Stimulated activated CD4-positive, alpha-beta T cell treated with anti-CD3 and anti-CD28 coated beads, Interleukin-12 subunit alpha, Interleukin-12 subunit beta, amount 100 ng/mL, for 4 hours (primary cell): ENCODE results near the gene TNRC6C.
"Not testable (repeated sequence)": the region's sequence is repeated elsewhere in the genome, so short reads cannot be mapped to it uniquely, and the experiment has no call there.

ENCODE experiments used
- DNase-seq: peaks from one replicate; pipeline ENCODE4 v3.0.0-alpha.2; 2020

Gene TNRC6C

GRCh38 chr17:78096093-78096492, 137.6 kb downstream of the TNRC6C start:
- no peak for DNase-seq

DNA sequence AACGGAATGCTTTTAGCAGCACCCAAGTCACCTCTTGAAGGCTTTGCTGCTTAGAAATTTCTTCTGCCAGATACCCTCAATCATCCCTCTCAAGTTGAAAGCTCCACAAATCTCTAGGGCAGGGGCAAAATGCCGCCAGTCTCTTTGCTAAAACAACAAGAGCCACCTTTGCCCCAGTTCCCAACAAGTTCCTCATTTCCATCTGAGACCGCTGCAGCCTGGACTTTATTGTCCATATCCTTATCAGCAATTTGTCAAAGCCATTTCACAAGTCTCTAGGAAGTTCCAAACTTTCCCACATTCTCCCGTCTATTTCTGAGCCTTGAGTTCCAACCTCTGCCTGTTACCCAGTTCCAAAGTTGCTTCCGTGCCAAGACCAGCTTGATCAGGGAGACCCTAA, 142.6 kb downstream of the TNRC6C start:
- no peak for DNase-seq

DNA sequence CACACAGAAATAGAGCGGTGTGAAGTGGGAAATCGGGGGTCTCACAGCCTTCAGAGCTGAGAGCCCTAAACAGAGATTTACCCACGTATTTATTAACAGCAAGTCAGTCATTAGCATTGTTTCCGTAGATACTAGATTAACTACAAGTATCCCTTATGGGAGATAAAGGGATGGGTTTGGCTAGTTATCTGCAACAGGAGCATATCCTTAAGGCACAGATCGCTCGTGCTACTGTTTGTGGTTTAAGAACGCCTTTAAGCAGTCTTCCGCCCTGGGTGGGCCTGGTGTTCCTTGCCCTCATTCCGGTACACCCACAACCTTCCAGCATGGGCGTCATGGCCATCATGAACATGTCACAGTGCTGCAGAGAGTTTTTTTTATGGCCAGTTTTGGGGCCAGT, 143.0 kb downstream of the TNRC6C start:
- no peak for DNase-seq

- no peak for DNase-seq
Measured at GRCh38 chr17:78103311-78103710, 144.8 kb downstream of the TNRC6C start.

DNA sequence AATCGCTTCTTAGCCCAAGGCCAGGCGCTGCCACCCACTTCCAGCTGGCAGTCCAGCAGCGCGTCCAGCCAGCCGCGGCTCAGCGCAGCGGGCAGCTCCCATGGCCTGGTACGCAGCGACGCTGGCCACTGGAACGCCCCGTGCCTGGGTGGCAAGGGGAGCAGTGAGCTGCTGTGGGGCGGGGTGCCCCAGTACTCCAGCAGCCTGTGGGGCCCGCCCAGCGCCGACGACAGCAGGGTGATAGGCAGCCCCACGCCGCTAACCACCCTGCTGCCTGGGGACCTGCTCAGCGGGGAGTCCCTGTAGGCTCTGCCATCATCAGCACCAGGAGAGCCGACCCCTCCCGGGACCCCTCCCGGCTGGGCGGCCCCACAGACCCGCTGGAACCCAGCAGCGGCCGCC, 146.0 kb downstream of the TNRC6C start:
- no peak for DNase-seq

- no peak for DNase-seq
Measured at GRCh38 chr17:78105101-78105500, 146.6 kb downstream of the TNRC6C start.

DNA sequence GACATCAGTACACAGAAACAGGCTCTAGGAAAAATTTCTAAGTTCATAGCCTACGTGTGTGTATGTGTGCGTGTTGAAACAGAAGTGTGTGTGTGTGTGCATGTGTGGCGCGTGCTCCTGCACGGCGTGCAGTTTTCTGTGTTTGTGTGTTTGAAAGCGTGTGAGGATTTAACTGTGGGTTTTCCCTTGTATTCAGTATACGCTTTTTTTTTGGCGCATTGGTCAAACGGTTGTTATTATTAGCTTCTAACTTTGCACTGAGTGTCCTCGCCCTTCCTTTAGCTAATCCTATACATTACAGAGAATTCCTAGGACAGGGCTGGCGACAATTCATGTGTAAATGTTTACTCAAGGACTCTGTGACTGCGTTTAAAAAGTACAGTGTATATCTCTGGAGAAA, 147.0 kb downstream of the TNRC6C start:
- DNase-seq: no peak

DNA sequence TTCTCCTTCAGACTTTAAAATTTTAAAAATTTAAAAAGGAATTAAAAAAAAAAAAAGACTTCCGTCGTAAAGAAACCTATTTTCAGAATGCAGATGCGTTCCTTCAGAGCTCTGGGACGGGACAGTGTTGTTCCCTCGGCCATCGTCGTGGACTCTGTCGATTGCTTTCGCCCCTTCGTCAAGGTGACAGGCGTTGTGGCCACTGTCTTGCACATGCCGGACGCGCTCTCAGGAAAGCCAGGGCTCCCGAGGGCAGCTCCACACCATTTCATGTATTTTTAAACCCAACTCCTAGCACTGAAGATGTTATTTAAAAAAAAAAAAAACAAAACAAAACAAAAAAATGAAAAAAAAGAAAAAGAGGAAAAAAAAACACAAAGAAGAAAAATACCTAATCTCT, 147.7 kb downstream of the TNRC6C start:
- no peak for DNase-seq

- no peak for DNase-seq
Measured at GRCh38 chr17:78107457-78107856, 149.0 kb downstream of the TNRC6C start.

GRCh38 chr17:78107976-78108725, 149.6 kb downstream of the TNRC6C start:
- DNase-seq: no peak

- DNase-seq: no peak
Measured at GRCh38 chr17:78108726-78109488, 150.4 kb downstream of the TNRC6C start.

- DNase-seq: no peak
Measured at GRCh38 chr17:78109489-78109761, 150.9 kb downstream of the TNRC6C start.

- DNase-seq: no peak
Measured at GRCh38 chr17:78110363-78111015, 152.0 kb downstream of the TNRC6C start.

DNA sequence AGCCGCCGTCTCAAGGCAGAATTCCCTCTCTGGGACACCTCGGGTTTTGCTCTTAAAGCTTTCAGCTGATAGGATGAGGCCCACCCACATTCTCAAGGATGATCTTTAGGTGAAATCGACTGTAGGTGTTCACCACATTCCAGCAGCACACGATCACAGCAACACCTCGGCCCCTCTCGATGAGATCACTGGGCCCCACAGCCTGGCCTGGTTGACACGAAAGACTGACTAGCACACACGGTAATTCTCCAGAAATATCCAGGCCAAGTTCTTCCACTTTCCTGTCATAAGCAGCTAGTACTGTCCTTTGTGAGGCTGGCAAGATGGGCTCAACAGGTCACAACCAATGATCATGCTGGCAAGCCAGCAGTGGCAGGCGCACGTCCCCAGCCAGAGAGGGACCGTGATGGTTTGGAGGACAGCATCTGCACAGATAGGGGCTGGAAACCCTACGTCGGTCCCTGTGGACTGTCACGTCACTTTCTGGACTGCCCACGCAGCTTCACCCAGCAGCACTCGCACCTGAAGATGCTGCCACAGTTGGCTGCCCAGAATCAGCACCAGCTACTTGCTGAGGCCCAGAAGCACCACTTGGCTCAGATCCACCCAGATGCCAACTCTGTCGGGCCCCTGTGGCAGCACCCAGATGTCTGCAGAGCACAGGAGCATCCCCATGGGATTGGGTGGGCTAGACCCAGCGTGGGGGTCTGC, 152.7 kb downstream of the TNRC6C start:
- DNase-seq: no peak

GRCh38 chr17:78111727-78112517, 153.4 kb downstream of the TNRC6C start:
- no peak for DNase-seq

DNA sequence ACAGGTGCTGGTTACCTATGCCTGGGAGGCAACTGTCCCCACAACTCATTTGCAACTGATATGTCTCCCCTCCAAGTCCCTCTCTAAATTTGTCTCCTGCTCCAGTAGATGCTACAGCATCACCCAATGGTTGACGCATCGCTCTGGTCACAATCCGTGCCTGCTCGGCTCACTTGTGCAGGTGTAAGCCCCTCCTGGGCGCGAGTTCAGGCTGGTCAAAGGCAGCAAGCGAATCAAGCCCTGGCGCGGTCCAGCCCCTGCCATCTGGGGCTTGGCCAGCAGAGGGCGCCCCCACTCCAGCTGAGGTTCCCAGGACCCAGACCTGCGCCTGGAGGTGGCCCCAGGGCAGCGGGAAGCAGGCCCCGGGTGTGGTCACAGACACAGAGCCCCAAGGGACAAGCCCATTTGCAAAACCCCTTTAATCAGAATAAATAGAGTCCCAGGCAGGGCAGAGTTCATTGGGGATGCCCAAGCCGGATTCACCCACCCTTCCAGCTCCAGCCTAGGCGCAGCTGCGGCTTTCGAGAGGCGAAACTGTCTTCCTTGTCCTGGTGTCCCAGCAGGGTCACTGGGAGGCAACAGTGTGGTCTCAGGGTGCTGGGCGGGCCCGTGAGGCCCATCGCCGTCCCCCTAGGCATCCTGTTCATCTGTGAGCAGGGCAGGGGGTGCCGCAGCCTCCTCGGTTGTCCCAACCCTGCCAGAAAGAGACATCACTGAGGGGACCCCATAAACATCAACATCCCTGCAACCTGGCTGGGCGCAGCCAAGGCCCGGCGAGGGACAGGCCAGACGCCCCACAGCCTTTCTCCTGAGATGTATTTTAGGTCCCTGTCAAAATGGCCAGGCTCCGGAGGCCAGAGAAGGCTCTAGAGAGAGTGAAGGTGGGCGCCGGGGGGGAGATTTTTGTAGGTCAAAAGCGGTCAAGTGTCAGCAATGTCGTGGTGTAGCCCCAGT, 154.3 kb downstream of the TNRC6C start:
- DNase-seq: peak; percentile 83

- no peak for DNase-seq
Measured at GRCh38 chr17:78113804-78114785, 155.6 kb downstream of the TNRC6C start.

- DNase-seq: no peak
Measured at GRCh38 chr17:78114831-78115723, 156.6 kb downstream of the TNRC6C start.

DNA sequence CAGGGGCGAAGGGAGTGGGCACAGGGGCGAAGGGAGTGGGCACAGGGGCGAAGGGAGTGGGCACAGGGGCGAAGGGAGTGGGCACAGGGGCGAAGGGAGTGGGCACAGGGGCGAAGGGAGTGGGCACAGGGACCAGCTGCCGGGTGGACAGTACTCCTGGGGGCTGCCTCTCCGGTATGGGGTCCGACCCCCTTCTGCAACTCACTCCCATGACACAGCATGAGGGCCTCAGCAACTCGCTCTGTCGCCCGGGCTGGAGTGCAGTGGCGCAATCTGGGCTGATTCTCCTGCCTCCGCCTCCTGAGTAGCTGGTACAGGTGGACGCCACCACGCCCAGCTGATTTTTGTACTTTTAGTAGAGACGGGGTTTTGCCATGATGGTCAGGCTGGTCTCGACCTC, 157.3 kb downstream of the TNRC6C start:
- DNase-seq: not testable (repeated sequence)
